BJ (cell line): ENCODE results near the gene C16orf89. TPM values are rescaled to one million over a fixed set of nuclear protein-coding genes. Genes with fewer than 3 reads are reported as not detected.
A peak's percentile ranks its signal among the peaks of the same experiment; 100 is the strongest.
"Not testable (repeated sequence)": the region's sequence is repeated elsewhere in the genome, so short reads cannot be mapped to it uniquely, and the experiment has no call there.

Experiments used
- CTCF ChIA-PET: fragments of 350-600 bp; formaldehyde crosslinking; extraction: SDS; loops from one replicate; lab custom pipeline; 2021; ENCODE audit warnings: antibody characterized with exemption, inconsistent platforms; lab: Yijun Ruan, JAX
- POLR2A ChIA-PET: fragments of 300-600 bp; sonication (Branson Sonifier 250); formaldehyde crosslinking; extraction: SDS; loops from one replicate; lab custom pipeline; 2021; ENCODE audit warnings: antibody characterized with exemption; lab: Charles Lee
- DNase-seq: peaks from one replicate; pipeline ENCODE4 v3.0.0-alpha.2; 2011; ENCODE audit warnings: low read depth
- H3K27me3 ChIP-seq: 2 replicates; pipeline ENCODE4 v1.6.0; 2011; ENCODE audit warnings: low read length; ENCODE audit not compliant: control insufficient read depth, insufficient read depth
- H3K36me3 ChIP-seq: 2 replicates; pipeline ENCODE4 v1.5.1; 2011; ENCODE audit warnings: low read length; ENCODE audit not compliant: control insufficient read depth, insufficient read depth
- H3K4me3 ChIP-seq: 2 replicates; pipeline ENCODE4 v1.5.1; 2011; ENCODE audit warnings: low read depth, mild to moderate bottlenecking, control low read depth, low read length
- CTCF ChIP-seq: IDR thresholded peaks from 2 replicates; pipeline ENCODE4 v1.5.1; 2011; ENCODE audit warnings: low read depth, mild to moderate bottlenecking, control low read depth, inconsistent platforms, low read length, moderate library complexity; ENCODE audit not compliant: insufficient read depth
- polyA plus RNA-seq: library from polyadenylated mRNA; depleted of rRNA; stranded (reverse); fragments of >200 nt; gene quantifications from 2 replicates; pipeline ENCODE4 v1.2.3, GENCODE V29; 2011

The C16orf89 gene
- polyA plus RNA-seq, 1 experiment = not detected

GRCh38 chr16:5084802-5085201 lies 19.0 kb upstream of the C16orf89 start:
- peak; percentile 66 for TF ChIP-seq CTCF
- DNase-seq, POLR2A ChIA-PET, H3K4me3 ChIP-seq, H3K27me3 ChIP-seq, H3K36me3 ChIP-seq: not testable (repeated sequence)
- CTCF ChIA-PET = interaction anchor here (1.1 kb wide), 3 partner anchors 9 to 571 kb away, joined by 3 to 5 read pairs (median 4); no protein-coding TSS in a partner anchor

GRCh38 chr16:5084099-5084731 lies 18.5 kb upstream of the C16orf89 start:
- H3K4me3 ChIP-seq, POLR2A ChIA-PET, H3K36me3 ChIP-seq, DNase-seq, H3K27me3 ChIP-seq: not testable (repeated sequence)
- CTCF ChIA-PET = interaction anchor here (1.1 kb wide), 3 partner anchors 8 to 570 kb away, joined by 3 to 5 read pairs (median 4); no protein-coding TSS in a partner anchor

- CTCF ChIA-PET = interaction anchor here (1.1 to 1.4 kb wide), 3 partner anchors 8 to 570 kb away, joined by 4 to 6 read pairs (median 4); no protein-coding TSS in a partner anchor
- H3K4me3 ChIP-seq, POLR2A ChIA-PET, H3K36me3 ChIP-seq, H3K27me3 ChIP-seq, DNase-seq: not testable (repeated sequence)
Measured at GRCh38 chr16:5083646-5084045, 17.9 kb upstream of the C16orf89 start.

GRCh38 chr16:5080996-5081395 lies 15.2 kb upstream of the C16orf89 start:
- H3K27me3 ChIP-seq, POLR2A ChIA-PET, DNase-seq, H3K4me3 ChIP-seq: not testable (repeated sequence)
- peaks cover 12% of the 10 kb centered on the region for H3K36me3 ChIP-seq
- CTCF ChIA-PET = interaction anchor here (1.2 kb wide), 1 partner anchor 11 kb away, joined by 3 read pairs; no protein-coding TSS in a partner anchor

GRCh38 chr16:5080461-5080860 lies 14.7 kb upstream of the C16orf89 start:
- CTCF ChIA-PET, DNase-seq, H3K27me3 ChIP-seq, POLR2A ChIA-PET, H3K4me3 ChIP-seq: not testable (repeated sequence)
- H3K36me3 ChIP-seq = peaks cover 15% of the 10 kb centered on the region

- H3K27me3 ChIP-seq = no peaks in the 10 kb centered on the region
- peaks cover 15% of the 10 kb centered on the region for H3K36me3 ChIP-seq
- TF ChIP-seq CTCF = no peak
- no peak overlapping the region for H3K4me3 ChIP-seq
- ChIA-PET CTCF (interaction anchor here (0.9 kb wide), 1 partner anchor 13 kb away, joined by 4 read pairs; no protein-coding TSS in a partner anchor), POLR2A (no interaction called here)
- DNase-seq = no peak
Measured at GRCh38 chr16:5078626-5079025, 12.9 kb upstream of the C16orf89 start.

- Histone ChIP-seq H3K4me3 (no peak overlapping the region), H3K27me3 (no peaks in the 10 kb centered on the region), H3K36me3 (peaks cover 14% of the 10 kb centered on the region)
- POLR2A ChIA-PET = no interaction called here
- CTCF ChIA-PET = no interaction called here
- TF ChIP-seq CTCF = no peak
- no peak for DNase-seq
Measured at GRCh38 chr16:5077304-5077703, 11.5 kb upstream of the C16orf89 start.
